ENCODE measurements around the gene TMEM154.

The TMEM154 gene

DNA sequence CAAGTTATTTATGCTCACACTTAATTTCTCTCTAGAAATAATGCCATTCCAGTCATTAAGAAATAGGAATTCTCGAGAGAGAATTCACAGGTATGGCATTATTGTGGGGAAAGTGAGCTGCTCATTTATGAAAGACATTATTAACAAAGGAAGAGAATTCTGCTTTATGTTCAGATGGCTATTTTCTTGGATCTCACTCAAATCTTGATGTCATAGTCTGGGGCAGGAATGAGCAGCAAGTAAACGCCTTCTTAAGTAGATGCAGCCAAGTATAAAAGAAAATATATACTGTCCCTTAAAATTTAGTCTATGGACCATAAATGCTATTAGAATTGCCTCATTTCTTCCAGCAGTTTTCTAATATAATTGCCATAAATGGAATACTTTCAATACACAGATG is 85.7 kb downstream of the TMEM154 start:
- TF ChIP-seq, protein P1, sequence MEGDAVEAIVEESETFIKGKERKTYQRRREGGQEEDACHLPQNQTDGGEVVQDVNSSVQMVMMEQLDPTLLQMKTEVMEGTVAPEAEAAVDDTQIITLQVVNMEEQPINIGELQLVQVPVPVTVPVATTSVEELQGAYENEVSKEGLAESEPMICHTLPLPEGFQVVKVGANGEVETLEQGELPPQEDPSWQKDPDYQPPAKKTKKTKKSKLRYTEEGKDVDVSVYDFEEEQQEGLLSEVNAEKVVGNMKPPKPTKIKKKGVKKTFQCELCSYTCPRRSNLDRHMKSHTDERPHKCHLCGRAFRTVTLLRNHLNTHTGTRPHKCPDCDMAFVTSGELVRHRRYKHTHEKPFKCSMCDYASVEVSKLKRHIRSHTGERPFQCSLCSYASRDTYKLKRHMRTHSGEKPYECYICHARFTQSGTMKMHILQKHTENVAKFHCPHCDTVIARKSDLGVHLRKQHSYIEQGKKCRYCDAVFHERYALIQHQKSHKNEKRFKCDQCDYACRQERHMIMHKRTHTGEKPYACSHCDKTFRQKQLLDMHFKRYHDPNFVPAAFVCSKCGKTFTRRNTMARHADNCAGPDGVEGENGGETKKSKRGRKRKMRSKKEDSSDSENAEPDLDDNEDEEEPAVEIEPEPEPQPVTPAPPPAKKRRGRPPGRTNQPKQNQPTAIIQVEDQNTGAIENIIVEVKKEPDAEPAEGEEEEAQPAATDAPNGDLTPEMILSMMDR (IDR thresholded peaks at IDR 0.05): no peak

DNA sequence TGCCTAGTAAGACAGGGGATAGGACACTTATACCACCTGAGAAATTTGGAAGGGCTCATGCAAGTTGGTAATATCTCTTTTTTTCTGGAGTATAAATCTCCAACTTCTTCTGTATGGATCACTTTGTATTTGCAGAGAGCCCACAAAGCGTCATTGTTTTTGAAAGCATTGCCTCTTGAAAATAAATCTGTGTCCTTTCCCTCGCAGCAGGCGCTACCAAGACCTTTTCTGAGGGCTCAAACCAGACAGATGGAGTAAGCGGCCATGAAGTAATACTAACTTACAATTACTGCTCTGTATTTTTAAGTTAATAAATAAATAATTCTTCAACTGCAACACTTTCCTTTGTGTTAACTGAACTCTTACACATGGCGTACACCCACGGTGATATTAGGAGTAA is 87.9 kb downstream of the TMEM154 start:
- TF ChIP-seq, protein P1 (IDR thresholded peaks at IDR 0.05): no peak

DNA sequence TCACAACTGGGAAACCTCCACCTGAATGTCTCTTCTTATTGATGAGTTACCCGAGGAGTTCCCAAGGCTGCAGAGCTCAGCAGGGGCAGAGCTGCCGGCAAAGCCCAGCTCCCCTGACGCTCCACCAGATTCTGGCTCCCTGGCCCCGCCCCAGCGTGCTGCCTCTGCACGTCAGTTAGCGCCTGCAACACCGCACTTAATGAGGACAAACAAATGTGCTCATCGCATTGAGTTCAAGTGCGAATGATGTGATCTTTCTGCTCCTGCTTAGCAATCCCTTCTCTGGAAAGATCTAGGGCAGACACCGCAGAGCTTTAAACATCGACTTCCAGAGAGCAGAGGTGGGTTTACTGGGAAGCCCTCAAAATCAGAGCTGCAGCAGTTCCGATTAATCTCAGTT is 88.4 kb downstream of the TMEM154 start:
- TF ChIP-seq, protein P1 (IDR thresholded peaks at IDR 0.05): no peak

DNA sequence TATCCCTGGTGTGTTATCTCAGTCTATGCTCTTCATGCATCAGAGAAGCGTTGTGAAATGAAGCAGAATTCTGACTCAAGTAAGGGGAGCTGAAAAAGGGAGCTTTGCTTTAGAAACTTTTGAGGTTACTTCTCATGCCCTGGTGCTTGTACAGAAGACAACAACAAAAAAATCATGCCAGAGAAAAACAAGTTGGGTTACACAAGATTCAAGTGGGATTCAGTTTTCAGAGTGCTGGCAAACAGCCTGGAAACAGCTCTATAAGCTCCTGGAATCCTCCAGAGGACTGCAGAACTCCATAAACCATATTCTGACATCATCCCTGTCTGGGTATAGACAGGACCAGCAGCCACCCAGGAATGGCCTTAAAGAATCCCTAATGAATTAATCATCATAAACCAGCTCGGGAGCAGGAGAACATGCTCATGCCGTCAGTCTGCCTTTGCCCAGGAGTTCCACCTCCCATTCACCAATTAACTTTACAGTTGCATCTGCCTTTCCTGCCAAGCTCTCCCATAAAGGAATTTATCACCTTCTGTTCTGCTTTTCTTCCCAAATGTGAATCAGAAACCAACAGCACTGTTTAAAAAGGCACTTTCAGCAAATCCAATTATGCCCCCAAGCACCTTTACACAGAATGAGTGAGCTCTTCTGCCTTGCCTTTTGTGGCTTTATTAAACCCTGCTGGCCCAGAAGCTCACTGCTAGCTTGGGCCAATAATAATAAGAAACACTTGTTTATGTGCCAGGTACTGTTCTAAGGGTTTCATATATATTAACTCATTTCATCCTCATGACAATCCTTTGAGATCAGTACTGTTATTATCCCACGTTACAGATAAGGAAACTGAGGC is 89.4 kb downstream of the TMEM154 start:
- TF ChIP-seq, protein P1 (IDR thresholded peaks at IDR 0.05): no peak

DNA sequence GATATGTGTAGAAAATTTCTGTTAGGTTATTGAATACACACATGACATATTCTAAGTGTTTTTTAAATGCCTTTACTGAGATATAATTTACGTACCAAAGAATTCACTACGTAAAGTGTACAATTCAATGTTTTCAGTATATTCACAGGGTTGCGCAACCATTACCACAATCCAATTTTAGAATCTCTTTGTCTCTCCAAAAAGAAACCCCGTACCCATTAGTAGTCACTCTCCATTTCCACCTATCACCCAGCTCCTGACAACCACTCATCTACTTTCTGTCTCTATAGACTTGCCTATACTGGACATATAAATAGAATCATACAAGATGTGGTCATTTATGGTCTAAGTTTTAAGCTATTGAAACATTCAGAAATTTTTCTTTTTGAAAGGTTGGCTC is 90.9 kb downstream of the TMEM154 start:
- TF ChIP-seq, protein P1 (IDR thresholded peaks at IDR 0.05): no peak

DNA sequence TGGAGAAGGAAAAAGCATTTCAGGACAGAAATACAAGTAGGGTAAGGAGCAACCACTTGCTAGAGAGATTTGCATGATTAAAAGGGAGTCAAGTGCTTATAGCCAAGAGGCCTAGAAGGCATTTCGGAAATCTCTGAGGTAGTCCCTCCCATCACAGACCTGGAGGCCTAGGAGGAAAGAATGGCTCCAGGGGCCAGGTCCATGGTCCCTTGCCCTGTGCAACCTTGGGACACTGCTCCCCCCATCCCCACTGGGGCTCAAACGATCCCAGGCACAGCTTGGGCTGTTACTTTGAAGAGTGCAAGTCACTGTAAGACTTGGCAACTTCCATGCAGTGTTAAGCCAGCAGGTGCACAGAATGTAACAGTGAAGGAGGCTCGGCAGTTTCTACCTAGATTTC is 92.7 kb downstream of the TMEM154 start:
- TF ChIP-seq, protein P1 (IDR thresholded peaks at IDR 0.05): no peak

DNA sequence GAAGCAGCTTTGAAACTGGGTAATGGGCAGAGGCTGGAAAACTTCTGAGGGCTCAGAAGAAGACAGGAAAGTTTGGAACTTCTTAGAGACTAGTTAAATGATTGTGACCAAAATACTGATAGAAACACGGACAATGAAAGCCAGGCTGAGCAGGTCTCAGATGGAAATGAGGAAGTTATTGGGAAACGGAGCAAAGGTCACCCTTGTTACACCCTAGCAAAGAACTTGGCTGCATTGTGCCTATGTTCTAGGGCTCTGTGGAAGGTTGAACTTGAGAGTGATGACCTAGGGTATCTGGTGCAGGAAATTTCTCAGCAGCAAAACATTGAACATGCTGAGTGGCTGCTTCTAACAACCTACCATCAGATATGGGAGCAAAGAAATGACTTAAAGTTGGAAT is 93.1 kb downstream of the TMEM154 start:
- TF ChIP-seq, protein P1 (IDR thresholded peaks at IDR 0.05): no peak
